ENCODE data around the gene YIPF3.

GRCh38 chr6:43522547-43523261 is 6.0 kb upstream of the YIPF3 start:
- TF ChIP-seq STAT6 (CRISPR knock-in tag; conservative IDR thresholded peaks at IDR 0.05; ENCODE audit: low read depth) (no peak), AFF4 (CRISPR knock-in tag; IDR thresholded peaks at IDR 0.05; ENCODE audit: borderline replicate concordance) (no peak), USF1 (CRISPR knock-in tag; IDR thresholded peaks at IDR 0.05) (no peak), ZNF281 (CRISPR knock-in tag; IDR thresholded peaks at IDR 0.05) (no peak), CTCF (IDR thresholded peaks at IDR 0.05) (no peak), ZNF138 (CRISPR knock-in tag; conservative IDR thresholded peaks at IDR 0.05) (no peak), CREM (CRISPR knock-in tag; IDR thresholded peaks at IDR 0.05) (no peak), USF2 (CRISPR knock-in tag; IDR thresholded peaks at IDR 0.05) (no peak), FOXP1 (CRISPR knock-in tag; IDR thresholded peaks at IDR 0.05; ENCODE audit: borderline replicate concordance) (no peak), ZNF263 (CRISPR knock-in tag; IDR thresholded peaks at IDR 0.05; ENCODE audit: low read depth) (no peak)

All from WTC11 (cell line).